Hindlimb muscle (tissue), 1 donor: ENCODE data around the gene SERAC1. TPM values are rescaled to one million over a fixed set of nuclear protein-coding genes. Genes with fewer than 3 reads are reported as not detected.
"Not testable (repeated sequence)": the region's sequence is repeated elsewhere in the genome, so short reads cannot be mapped to it uniquely, and the experiment has no call there.

ENCODE experiments used
- DNase-seq: peaks from one replicate; pipeline ENCODE4 v3.0.0-alpha.2; 2013
- polyA plus RNA-seq: library from polyadenylated mRNA; unstranded; fragments of 120-200 nt; gene quantifications from one replicate; pipeline ENCODE4 v1.2.1, GENCODE V29; 2013; ENCODE audit not compliant: insufficient read length

SERAC1 gene
- polyA plus RNA-seq = 5.8 TPM

DNA sequence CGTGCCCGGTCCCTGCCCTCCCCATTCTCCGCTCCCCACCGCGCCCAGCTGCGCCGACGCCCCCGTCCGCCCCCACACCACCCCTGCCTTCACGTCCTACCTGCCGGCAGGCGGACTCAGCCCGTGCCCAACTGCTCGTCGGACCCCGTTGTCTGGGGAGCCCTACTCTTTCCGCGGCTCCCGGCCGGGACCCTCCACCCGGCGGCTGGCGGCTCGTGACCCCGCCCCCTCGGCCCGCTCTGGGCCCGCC lies at the start of gene SERAC1:
Gene SERAC1, minus strand, starts transcription at position 223 of the 250 bp plus-strand sequence. CDS start 9,899 bp downstream, outside the sequence.
- no peak for DNase-seq

DNA sequence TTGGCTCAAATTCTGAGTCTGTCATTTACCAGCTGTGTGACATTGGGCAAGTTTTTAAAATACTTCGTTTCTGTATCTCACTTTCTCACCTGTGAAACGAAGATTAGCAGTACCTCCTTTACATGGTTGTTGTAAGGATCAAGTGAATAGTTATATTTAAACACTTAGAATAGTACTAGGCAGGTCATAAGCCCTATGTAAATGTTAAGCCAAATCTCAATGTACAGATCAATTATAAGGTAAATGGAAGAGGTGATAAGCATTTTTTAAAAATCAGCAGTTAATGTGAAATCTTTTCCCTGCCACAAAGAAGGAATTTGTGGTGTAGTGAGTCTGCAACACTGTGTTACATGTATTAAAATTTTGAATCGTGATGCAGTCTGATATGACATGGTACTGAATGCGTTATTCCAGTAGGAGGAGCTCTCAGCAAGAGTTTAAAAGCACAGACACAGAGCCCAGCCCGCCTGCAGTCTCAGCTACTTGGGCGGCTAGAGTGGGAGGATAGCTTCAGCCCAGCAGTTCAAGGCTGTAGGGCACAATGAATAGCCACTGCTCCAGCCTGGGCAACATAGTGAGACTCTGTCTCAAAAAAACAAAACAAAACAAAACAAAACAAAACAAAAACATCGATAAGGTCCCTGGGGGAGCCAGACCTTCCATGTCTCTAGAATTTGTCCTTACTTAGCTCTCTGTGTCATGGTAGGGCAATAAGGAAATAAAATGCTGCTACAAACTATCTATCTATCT lies 46.0 kb upstream of the SERAC1 start:
- DNase-seq = peak; percentile 54

DNA sequence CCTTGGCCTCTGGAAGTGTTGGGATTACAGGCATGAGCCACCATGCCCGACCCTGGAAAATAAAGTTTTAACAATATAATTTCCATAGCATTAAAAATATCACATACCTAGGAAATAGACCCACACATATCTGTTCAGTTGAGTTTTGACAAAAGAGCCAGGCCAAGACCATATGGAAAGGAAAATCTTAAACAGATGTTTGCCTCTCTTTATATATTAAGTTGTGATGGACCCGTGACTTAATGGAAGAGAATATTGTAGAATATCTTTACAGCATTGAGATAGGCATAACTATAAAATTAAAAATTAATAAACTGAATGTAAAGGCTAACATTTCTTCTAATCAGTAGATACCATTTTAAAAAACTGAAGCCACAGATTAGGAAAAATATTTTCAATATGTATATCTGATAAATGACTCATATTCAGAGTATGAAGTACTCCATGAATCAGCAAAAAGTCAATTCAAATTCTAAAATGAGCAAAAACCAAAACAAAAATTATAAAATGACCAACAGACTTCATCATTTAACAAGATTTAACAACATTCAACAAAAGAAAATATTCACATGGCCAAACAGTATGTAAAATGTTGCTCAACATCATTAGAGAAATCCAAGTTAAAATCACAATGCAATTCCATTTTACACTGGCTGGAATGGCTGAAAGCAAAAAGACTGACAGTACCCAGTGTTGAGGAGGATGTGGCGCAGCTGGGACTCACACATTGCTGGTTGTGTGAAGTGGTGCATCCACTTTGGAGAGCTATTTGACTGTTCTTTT lies 43.4 kb upstream of the SERAC1 start:
- DNase-seq = no peak

DNA sequence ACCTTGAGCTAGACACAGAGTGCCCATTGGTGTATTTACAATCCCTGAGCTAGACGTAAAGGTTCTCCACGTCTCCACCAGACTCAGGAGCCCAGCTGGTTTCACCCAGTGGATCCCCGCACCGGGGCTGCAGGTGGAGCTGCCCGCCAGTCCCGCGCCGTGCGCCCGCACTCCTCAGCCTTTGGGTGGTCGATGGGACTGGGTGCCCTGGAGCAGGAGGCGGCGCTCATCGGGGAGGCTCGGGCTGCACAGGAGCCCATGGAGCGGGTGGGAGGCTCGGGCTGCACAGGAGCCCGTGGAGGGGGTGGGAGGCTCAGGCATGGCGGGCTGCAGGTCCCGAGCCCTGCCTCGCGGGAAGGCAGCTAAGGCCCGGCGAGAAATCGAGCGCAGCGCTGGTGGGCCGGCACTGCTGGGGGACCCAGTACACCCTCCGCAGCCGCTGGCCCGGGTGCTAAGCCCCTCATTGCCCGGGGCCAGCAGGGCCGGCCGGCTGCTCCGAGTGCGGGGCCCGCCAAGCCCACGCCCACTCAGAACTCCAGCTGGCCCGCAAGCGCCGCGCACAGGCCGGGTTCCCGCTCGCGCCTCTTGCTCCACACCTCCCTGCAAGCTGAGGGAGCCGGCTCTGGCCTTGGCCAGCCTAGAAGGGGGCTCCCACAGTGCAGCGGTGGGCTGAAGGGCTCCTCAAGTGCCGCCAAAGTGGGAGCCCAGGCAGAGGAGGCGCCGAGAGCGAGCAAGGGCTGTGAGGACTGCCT lies 41.7 kb upstream of the SERAC1 start:
- DNase-seq = not testable (repeated sequence)

DNA sequence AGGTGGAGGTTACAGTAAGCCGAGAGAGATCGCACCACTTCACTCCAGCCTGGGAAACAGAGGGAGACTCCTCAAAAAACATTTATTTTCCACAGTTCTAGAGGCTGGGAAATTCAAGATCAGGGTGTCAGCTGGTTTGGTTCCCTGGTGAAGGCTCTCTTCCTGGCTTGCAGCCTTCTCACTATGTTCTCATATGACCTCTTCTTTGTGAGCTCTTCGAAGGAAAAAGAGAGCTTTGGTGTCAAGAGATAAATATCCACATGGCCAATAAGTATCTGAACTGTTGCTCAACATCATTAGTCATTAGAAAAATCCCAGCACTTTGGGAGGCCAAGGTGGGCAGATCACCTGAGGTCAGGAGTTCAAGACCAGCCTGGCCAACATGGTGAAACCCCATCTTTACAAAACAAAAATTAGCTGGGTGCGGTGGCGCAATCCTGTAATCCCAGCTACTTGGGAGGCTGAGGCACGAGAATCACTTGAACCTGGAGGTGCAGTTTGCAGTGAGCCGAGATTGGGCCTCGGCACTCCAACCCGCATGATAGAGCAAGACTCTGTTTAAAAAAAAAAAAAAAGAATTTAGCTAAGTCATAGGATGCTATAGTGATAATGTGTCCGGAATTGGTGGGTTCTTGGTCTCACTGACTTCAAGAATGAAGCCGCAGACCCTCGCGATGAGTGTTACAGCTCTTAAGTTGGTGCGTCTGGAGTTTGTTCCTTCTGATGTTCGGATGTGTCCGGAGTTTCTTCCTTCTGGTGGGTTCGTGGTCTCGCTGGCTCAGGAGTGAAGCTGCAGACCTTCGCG lies 40.4 kb upstream of the SERAC1 start:
- not testable (repeated sequence) for DNase-seq

DNA sequence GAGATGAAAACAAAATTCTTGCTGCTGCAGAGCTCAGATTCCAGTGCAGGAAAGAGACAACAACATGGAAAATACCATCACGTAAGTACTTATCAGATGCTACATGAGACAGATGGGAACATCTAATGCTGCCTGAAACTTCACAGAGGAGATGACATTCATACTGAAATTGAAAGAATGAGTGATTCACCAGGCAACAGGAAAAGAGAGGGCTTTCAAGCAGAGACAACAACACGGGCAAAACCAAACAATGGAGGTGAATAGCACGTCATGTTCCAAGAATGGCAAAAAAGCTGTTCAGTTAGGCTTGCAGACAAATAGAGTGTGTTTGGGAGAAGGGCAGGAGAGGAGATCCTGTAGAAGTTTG lies 39.3 kb upstream of the SERAC1 start:
- DNase-seq = no peak

DNA sequence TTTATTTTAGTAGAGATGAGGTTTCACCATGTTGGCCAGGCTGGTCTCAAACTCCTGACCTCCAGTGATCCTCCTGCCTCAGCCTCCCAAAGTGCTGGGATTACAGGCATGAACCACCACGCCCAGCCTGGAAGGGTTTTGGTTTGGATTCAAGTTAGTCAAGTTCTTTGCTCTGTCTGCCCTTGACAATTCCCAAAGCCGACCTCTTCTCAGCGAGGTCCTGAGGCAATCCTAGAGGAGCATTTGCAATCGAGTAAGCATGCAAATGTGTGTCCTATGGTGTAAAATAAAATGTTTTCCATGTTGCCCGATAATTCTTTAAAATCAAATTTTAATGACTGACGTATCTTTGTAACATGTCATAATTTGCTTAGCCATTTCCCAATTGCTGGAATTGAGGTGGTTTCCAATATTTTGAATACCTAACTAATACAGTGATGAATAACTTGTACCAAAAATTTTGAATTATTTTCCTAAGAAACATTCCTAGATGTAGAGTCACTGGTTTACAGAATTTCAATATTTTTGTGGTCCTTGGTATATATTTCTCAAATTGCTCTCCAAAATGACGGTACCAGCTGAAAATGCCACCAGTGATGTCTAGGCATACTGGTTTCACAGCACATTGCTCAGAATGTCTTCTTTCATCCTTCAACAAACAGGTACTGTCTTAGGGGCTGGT lies 38.8 kb upstream of the SERAC1 start:
- DNase-seq = no peak

DNA sequence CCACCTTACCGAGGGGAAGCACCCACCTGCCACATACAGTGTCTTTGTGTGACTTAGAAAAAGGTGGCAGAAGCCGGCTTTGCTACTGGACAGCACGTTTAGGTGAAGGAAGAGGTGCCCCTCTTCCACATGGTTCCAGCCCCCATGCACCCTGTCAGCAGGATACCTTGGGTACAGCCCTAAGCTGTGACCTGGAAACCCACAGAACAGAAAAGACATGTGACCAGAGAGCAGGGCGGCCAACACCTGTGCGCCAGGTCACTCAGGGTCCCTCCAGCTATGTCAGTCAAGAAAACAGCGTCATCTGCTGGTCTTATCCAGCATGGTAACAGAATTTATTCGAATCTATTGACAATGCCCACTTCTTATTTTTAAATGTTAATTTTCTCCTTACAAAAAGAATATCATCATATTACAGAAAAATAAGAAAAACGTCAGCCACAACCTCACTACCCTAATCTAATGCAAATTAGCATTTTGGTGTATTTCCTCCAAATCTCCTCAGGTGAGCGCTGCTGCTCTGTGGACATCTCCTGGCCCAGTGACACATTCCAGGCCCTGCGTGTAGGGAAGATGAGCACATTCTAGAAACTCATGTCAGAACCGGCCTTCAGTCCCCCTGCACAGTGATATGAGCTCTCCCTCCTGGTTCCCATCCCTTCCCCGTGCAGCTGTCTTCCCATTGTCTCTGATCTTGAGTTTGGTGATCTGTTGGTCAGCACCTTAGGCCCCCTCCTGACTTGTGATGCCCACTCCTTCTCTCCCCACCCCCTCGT lies 37.3 kb upstream of the SERAC1 start:
- no peak for DNase-seq

DNA sequence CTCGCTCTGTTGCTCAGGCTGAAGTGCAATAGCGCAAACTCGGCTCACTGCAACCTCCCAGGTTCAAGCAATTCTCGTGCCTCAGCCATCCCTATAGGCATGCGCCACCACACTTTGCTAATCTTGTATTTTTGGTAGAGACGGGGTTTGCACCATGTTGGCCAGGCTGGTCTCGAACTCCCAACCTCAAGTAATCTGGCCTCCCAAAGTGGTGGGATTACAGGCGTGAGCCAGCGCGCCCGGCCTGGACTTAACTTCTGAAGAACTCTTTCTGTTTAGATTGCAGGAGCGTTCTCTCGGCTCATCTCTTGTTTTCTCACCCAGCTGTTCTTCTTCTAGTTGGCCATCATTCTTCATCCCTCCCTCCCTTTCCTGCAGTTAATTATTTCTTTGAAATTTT lies 30.4 kb upstream of the SERAC1 start:
- DNase-seq = no peak

DNA sequence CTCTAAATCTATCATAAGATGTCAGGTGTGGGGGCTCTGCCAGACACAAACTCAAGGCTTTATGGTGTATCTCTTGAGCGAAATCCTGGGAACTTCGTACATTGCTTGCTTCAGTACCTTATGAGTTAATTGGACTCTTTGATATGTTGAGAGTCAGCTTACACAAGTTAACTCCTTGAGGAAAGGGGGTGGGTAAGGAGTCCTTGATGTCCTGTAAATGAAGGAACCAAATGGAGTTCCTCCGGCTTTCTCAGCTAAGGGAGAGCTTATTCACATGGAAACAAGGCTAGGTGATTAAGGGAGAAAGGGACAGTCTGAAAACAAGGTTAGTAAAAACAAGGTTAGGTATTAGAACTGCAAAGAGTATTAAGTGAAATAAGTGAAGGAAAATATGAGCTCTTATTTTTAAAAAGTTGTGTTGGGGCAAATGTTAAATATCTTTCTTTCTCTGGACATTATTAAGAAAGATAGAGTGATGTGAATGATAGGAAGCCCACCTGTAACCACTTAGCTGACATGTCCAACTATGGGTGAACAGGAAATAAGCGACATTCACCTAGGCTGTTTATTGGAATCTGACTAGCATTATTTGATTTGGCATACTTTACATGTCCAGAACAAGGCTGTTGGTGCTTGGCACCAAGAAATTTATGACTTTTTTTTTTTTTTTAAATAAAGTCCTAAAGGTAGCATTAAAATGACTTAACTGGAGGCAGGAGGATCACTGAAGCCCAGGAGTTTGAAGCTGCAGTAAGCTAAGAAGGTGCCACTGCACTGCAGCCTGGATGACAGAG lies 26.6 kb upstream of the SERAC1 start:
- DNase-seq = no peak

DNA sequence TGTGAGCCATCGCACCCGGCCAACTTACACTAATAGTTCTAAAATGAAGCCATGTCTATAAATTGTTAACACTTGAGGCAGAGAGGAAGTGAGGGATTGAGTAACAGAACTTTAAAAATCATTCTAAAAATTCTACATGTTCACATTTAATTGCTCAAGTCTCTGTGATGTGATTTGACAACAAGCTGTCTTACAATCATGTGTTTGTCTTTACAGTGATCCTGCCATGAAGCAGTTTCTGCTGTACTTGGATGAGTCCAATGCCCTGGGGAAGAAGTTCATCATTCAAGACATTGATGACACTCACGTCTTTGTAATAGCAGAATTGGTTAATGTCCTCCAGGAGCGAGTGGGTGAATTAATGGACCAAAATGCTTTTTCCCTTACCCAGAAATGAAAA lies 23.7 kb upstream of the SERAC1 start:
- no peak for DNase-seq

DNA sequence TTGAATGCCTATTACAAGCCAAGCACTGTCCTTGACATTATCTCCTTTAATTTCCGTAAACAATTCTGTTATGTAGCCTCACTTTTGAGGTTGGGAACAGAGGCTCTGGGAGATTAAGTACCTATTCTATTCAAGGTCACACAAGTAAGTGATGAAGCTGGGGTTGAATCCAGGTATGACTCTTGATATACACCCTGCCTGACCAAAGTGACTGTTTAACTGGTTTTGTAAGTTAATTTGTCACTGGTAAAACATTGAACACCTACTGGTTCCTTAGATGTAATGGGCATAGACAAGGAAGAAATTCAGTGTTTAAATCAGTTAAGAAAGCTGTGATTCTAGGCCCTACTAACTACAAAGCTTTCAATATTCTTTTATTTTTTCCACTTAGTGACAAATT lies 23.0 kb upstream of the SERAC1 start:
- DNase-seq = no peak

DNA sequence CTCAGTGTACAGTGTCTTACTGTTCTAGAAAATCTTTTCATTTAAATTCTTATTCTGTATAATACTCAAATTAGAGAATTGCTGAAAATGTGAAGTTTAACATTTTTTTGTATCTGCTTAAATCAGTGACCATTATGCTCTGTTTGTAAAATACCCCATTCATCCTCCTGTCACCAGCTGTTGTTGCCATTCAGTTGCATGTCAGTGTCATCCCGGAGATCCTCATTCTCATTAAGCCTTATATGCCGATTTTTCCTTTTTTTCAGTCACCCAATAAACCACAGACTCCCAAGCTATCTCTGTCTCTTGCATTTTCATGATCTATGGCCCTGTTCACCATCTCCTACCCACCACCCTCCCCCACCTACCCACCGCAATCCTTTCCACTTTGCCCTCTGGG lies 20.5 kb upstream of the SERAC1 start:
- no peak for DNase-seq

DNA sequence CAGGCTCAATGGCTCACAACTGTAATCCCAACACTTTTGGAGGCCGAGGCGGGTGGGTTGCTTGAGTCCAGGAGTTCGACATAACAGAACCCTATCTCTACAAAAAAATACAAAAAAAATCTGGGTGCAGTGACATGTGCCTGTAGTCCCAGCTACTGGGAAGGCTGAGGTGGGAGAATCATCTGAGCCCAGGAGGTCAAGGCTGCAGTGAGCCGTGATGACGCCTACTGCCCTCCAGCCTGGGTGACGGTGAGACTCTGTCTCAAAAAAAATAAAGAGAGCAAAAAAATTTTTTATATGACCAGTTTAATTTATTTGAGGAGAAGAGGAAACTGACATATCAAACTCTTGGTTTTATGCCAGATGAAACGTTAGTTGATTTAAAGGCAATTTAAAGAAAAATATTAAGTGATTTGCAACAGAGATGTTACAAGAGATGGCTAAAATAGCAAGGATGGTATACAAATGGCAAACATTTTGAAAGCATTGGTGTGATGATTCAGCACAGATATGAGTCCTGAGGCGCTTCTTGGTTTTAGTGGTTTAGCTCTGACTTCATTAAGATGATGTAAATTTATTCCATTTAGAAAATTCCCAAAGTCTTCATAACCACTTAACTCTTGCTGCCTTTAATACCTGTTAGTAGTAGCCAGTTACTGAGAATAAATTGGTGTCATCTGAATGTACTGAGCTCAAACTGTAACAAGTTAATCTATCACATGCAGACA lies 17.8 kb upstream of the SERAC1 start:
- no peak for DNase-seq

DNA sequence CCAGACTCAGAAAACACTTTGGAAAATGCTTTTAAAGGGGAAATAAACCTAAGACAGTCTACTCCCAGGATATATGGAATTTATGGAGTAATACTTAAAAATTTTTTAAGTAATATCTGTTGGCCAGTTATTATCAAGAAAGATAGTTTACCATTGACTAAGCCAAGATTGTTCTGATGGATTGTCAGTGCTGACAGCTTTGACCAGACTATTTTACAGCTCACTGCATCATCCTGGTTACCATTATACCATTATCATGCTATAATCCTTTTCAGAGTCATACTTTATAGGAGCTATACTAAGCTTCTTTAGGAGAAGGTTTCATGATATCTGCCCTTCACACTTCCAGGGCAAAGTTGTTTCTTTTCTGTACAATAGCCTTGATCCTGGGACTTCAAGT lies 16.5 kb upstream of the SERAC1 start:
- DNase-seq = no peak

DNA sequence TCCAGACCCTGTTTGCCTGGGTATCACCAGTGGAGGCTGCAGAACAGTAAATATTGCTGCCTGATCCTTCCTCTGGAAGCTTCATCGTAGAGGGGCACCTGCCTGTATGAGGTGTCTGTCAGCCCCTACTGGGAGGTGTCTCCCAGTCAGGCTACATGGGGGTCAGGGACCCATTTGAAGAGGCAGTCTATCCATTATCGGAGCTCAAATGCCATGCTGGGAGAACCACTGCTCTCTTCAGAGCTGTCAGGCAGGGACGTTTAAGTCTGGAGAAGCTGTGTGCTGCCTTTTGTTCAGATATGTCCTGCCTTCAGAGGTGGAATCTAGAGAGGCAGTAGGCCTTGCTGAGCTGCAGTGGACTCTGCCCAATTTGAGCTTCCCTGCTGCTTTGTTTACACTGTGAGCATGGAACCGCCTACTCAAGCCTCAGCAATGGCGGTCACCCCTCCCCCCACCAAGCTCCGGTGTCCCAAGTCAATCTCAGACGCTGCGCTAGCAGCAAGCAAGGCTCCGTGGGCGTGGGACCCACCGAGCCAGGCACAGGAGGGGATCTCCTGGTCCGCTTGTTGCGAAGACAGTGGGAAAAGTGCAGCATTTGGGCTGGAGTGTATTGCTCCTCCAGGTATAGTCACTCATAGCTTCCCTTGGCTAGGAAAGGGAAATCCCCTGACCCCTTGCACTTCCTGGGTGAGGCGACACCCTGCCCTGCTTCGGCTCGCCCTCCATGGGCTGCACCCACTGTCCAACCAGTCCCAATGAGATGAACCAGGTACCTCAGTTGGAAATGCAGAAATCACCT lies 15.3 kb upstream of the SERAC1 start:
- not testable (repeated sequence) for DNase-seq

DNA sequence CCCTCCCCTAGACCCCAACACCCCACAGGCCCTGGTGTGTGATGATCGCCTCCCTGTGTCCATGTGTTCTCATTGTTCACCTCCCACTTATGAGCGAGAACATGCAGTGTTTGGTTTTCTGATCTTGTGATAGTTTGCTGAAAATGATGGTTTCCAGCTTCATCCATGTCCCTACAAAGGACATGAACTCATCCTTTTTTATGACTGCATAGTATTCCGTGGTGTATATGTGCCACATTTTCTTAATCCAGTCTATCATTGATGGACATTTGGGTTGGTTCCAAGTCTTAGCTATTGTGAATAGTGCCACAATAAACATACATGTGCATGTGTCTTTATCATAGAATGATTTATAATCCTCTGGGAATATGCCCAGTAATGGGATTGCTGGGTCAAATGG lies 9.7 kb upstream of the SERAC1 start:
- DNase-seq = not testable (repeated sequence)

DNA sequence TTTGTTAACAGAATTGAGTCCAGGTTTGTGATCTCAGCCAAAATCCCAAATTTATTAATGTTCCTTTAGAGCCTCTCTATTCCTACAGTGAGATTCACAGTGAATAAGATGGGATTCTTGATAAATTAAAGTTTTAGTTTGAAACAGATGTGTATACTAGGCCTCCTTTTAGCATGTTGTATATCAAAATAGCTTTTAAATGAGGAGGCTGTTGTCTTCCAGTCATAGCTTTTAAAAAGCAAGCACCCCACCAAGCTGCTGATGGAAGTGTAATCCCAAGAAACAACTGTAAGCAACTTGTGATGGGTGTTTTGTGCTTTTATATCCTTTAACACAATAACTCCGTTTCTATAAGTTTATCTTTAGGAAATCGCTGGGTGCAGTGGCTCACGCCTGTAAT lies 7.0 kb upstream of the SERAC1 start:
- no peak for DNase-seq

DNA sequence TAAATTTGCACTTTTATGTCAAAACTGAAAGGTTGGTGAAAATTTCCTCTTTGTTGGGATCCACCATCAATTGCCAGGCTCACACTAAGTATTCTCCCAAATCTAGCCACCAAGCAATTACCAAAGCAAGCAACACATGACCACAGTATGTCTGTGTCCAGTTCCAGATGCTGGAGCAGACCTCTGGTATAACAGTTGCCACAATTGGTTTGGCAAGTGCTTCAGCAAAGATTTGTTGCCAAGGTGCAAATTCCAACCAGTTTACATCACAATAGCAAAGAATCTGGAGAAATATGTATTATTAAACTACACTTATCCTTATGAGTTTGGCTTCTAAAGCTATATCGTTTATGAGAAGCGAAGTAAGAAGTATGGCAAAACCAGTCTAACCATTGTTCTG lies 6.5 kb upstream of the SERAC1 start:
- peak; percentile 34 for DNase-seq
